Measurements from ENCODE around the gene MAP3K10.

Gene MAP3K10

GRCh38 chr19:40245506-40246128 is 54.4 kb downstream of the MAP3K10 start:
- FAIRE-seq, result no peak
- no peak for DNase-seq (ENCODE audit: extremely low spot score, insufficient read length, low read depth)

- DNase-seq (ENCODE audit: extremely low spot score, insufficient read length, low read depth) (no peak), FAIRE-seq (no peak)
Measured at GRCh38 chr19:40246292-40247073, 55.3 kb downstream of the MAP3K10 start.

GRCh38 chr19:40247178-40247577 is 56.0 kb downstream of the MAP3K10 start:
- DNase-seq (ENCODE audit: extremely low spot score, insufficient read length, low read depth) (no peak), FAIRE-seq (no peak)

GRCh38 chr19:40247735-40248262 is 56.6 kb downstream of the MAP3K10 start:
- DNase-seq (ENCODE audit: extremely low spot score, insufficient read length, low read depth) (no peak), FAIRE-seq (no peak)

GRCh38 chr19:40249201-40249600 is 58.0 kb downstream of the MAP3K10 start:
- no peak for DNase-seq (ENCODE audit: extremely low spot score, insufficient read length, low read depth)
- FAIRE-seq, result no peak

GRCh38 chr19:40249781-40250180 is 58.6 kb downstream of the MAP3K10 start:
- FAIRE-seq (no peak), DNase-seq (ENCODE audit: extremely low spot score, insufficient read length, low read depth) (no peak)

- FAIRE-seq, result no peak
- no peak for DNase-seq (ENCODE audit: extremely low spot score, insufficient read length, low read depth)
Measured at GRCh38 chr19:40251244-40251643, 60.0 kb downstream of the MAP3K10 start.

GRCh38 chr19:40251991-40252390 is 60.8 kb downstream of the MAP3K10 start:
- DNase-seq (ENCODE audit: extremely low spot score, insufficient read length, low read depth), result no peak
- FAIRE-seq, result no peak

- FAIRE-seq, result no peak
- DNase-seq (ENCODE audit: extremely low spot score, insufficient read length, low read depth), result no peak
Measured at GRCh38 chr19:40252395-40252794, 61.2 kb downstream of the MAP3K10 start.

- FAIRE-seq (no peak), DNase-seq (ENCODE audit: extremely low spot score, insufficient read length, low read depth) (no peak)
Measured at GRCh38 chr19:40253611-40254092, 62.4 kb downstream of the MAP3K10 start.

- FAIRE-seq, result no peak
- DNase-seq (ENCODE audit: extremely low spot score, insufficient read length, low read depth), result no peak
Measured at GRCh38 chr19:40254714-40255418, 63.6 kb downstream of the MAP3K10 start.

GRCh38 chr19:40255619-40256166 is 64.5 kb downstream of the MAP3K10 start:
- DNase-seq (ENCODE audit: extremely low spot score, insufficient read length, low read depth), result no peak
- FAIRE-seq, result no peak

- no peak for FAIRE-seq
- no peak for DNase-seq (ENCODE audit: extremely low spot score, insufficient read length, low read depth)
Measured at GRCh38 chr19:40256512-40256911, 65.3 kb downstream of the MAP3K10 start.

GRCh38 chr19:40257096-40257517 is 65.9 kb downstream of the MAP3K10 start:
- no peak for DNase-seq (ENCODE audit: extremely low spot score, insufficient read length, low read depth)
- no peak for FAIRE-seq

GRCh38 chr19:40261631-40262030 is 70.4 kb downstream of the MAP3K10 start:
- no peak for FAIRE-seq
- DNase-seq (ENCODE audit: extremely low spot score, insufficient read length, low read depth), result no peak

- DNase-seq (ENCODE audit: extremely low spot score, insufficient read length, low read depth) (no peak), FAIRE-seq (no peak)
Measured at GRCh38 chr19:40262422-40262821, 71.2 kb downstream of the MAP3K10 start.

- FAIRE-seq (no peak), DNase-seq (ENCODE audit: extremely low spot score, insufficient read length, low read depth) (no peak)
Measured at GRCh38 chr19:40263440-40264313, 72.5 kb downstream of the MAP3K10 start.

- FAIRE-seq (no peak), DNase-seq (ENCODE audit: extremely low spot score, insufficient read length, low read depth) (no peak)
Measured at GRCh38 chr19:40264314-40265054, 73.3 kb downstream of the MAP3K10 start.

Data from GM18507 (cell line).